HuH-7 (cell line): Measurements from ENCODE around the gene ADAM22.

Source experiments
- DNase-seq: peaks from one replicate; pipeline ENCODE4 v3.0.0; 2011; ENCODE audit warnings: low spot score

The ADAM22 gene

GRCh38 chr7:87961754-87962153 lies 27.7 kb downstream of the ADAM22 start:
- DNase-seq, result no peak

- no peak for DNase-seq
These were observed 32.2 kb downstream of the ADAM22 start for GRCh38 chr7:87966271-87966670.

GRCh38 chr7:87968021-87968420 lies 34.0 kb downstream of the ADAM22 start:
- DNase-seq, result no peak

GRCh38 chr7:87982116-87982515 lies 48.1 kb downstream of the ADAM22 start:
- DNase-seq, result no peak

- no peak for DNase-seq
These were observed 50.0 kb downstream of the ADAM22 start for GRCh38 chr7:87984088-87984487.

- DNase-seq, result no peak
These were observed 59.2 kb downstream of the ADAM22 start for GRCh38 chr7:87993269-87993668.

- no peak for DNase-seq
These were observed 65.2 kb downstream of the ADAM22 start for GRCh38 chr7:87999261-87999660.

GRCh38 chr7:88001744-88002530 lies 67.9 kb downstream of the ADAM22 start:
- DNase-seq, result no peak

GRCh38 chr7:88002617-88003016 lies 68.6 kb downstream of the ADAM22 start:
- no peak for DNase-seq

GRCh38 chr7:88003581-88003980 lies 69.5 kb downstream of the ADAM22 start:
- no peak for DNase-seq

GRCh38 chr7:88005191-88005590 lies 71.1 kb downstream of the ADAM22 start:
- no peak for DNase-seq

- DNase-seq, result no peak
These were observed 75.6 kb downstream of the ADAM22 start for GRCh38 chr7:88009651-88010050.

- no peak for DNase-seq
These were observed 78.0 kb downstream of the ADAM22 start for GRCh38 chr7:88012086-88012485.

- no peak for DNase-seq
These were observed 79.9 kb downstream of the ADAM22 start for GRCh38 chr7:88013981-88014380.

GRCh38 chr7:88014581-88014980 lies 80.5 kb downstream of the ADAM22 start:
- no peak for DNase-seq

GRCh38 chr7:88015309-88015708 lies 81.3 kb downstream of the ADAM22 start:
- DNase-seq, result no peak

- DNase-seq, result no peak
These were observed 84.5 kb downstream of the ADAM22 start for GRCh38 chr7:88018501-88018900.

- DNase-seq, result no peak
These were observed 87.1 kb downstream of the ADAM22 start for GRCh38 chr7:88020953-88021665.

GRCh38 chr7:88027724-88028123 lies 93.7 kb downstream of the ADAM22 start:
- DNase-seq, result no peak

GRCh38 chr7:88034083-88034695 lies 100.1 kb downstream of the ADAM22 start:
- no peak for DNase-seq

- DNase-seq, result no peak
These were observed 103.0 kb downstream of the ADAM22 start for GRCh38 chr7:88037050-88037449.

- DNase-seq, result no peak
These were observed 106.6 kb downstream of the ADAM22 start for GRCh38 chr7:88040694-88041093.

- no peak for DNase-seq
These were observed 107.5 kb downstream of the ADAM22 start for GRCh38 chr7:88041583-88041982.
